Activated naive CD8-positive, alpha-beta T cell treated with anti-CD3 and anti-CD28 coated beads for 36 hours (primary cell): ENCODE data around the gene RHOH. TPM values are rescaled to one million over a fixed set of nuclear protein-coding genes. Genes with fewer than 3 reads are reported as not detected.
"Not testable (repeated sequence)": the region's sequence is repeated elsewhere in the genome, so short reads cannot be mapped to it uniquely, and the experiment has no call there.

Source experiments
- DNase-seq: peaks from one replicate; pipeline ENCODE4 v3.0.0; 2021
- H3K27ac Mint-ChIP-seq: one replicate; pipeline ENCODE4 v1.8.0; 2022; ENCODE audit warnings: mild to moderate bottlenecking, moderate library complexity, mixed read lengths
- H3K27me3 Mint-ChIP-seq: one replicate; pipeline ENCODE4 v1.8.0; 2022; ENCODE audit warnings: mild to moderate bottlenecking, mixed read lengths
- H3K36me3 Mint-ChIP-seq: one replicate; pipeline ENCODE4 v1.8.0; 2021; ENCODE audit warnings: mild to moderate bottlenecking, mixed read lengths
- H3K4me1 Mint-ChIP-seq: one replicate; pipeline ENCODE4 v1.8.0; 2021; ENCODE audit warnings: mixed read lengths
- H3K4me3 Mint-ChIP-seq: one replicate; pipeline ENCODE4 v1.8.0; 2022; ENCODE audit warnings: mild to moderate bottlenecking, moderate library complexity, mixed read lengths
- H3K9me3 Mint-ChIP-seq: one replicate; pipeline ENCODE4 v1.8.0; 2022; ENCODE audit warnings: mixed read lengths
- total RNA-seq, 2 experiments: library from RNA; stranded (reverse); gene quantifications; one replicate each; pipeline ENCODE4 v1.2.3, GENCODE V29; 2021

The RHOH gene
- total RNA-seq, 2 experiments from 2014 or later = 112 to 114 TPM

DNA sequence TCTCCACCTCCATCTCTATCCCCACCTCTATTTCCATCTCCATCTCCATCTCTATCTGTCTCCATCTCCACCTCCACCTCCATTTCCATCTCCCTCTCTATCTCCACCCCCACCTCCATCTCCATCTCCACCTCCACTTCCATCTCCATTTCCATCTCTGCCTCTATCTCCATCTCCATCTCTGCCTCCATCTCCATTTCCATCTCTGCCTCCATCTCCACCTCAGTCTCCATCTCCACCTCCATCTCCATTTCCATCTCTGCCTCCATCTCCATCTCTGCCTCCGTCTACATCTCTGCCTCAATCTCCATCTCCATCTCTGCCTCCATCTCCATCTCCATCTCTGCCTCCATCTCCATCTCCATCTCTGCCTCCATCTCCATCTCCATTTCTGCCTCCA lies 97.5 kb downstream of the RHOH start:
- Mint-ChIP-seq H3K4me3 (no peak overlapping the region), H3K9me3 (peaks cover 8% of the 10 kb centered on the region), H3K27ac (no peak overlapping the region), H3K36me3 (peaks cover 4% of the 10 kb centered on the region), H3K27me3 (no peaks in the 10 kb centered on the region), H3K4me1 (peaks cover 57% of the 10 kb centered on the region)
- no peak for DNase-seq

DNA sequence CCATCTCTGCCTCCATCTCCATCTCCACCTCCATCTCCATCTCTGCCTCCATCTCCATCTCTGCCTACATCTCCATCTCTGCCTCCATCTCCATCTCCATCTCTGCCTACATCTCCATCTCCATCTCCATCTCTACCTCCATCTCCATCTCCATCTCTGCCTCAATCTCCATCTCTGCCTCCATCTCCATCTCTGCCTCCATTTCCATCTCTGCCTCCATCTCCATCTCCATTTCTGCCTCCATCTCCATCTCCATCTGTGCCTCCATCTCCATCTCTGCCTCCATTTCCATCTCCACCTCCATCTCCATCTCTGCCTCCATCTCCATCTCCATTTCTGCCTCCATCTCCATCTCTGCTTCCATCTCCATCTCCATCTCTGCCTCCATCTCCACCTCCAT lies 98.2 kb downstream of the RHOH start:
- not testable (repeated sequence) for DNase-seq, H3K27ac Mint-ChIP-seq, H3K27me3 Mint-ChIP-seq, H3K4me3 Mint-ChIP-seq, H3K9me3 Mint-ChIP-seq, H3K36me3 Mint-ChIP-seq
- peaks cover 55% of the 10 kb centered on the region for H3K4me1 Mint-ChIP-seq

DNA sequence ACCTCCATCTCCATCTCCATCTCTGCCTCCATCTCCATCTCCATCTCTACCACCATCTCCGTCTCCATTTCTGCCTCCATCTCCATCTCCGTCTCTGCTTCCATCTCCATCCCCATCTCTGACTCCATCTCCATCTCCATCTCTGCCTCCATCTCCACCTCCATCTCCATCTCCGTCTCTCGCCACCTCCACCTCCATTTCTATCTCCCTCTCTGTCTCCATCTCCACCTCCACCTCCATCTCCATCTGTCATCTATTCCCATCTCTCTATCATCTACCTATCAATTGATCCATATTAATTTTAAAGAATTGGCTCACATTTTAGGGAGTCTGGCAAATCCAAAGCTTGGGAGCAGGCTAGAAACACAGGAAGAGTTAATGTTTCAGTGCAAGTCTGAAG lies 98.7 kb downstream of the RHOH start:
- no peak for DNase-seq
- peaks cover 55% of the 10 kb centered on the region for H3K4me1 Mint-ChIP-seq
- peaks cover 8% of the 10 kb centered on the region for H3K9me3 Mint-ChIP-seq
- no peak overlapping the region for H3K27ac Mint-ChIP-seq
- H3K36me3 Mint-ChIP-seq = peaks cover 4% of the 10 kb centered on the region
- H3K4me3 Mint-ChIP-seq = no peak overlapping the region
- no peaks in the 10 kb centered on the region for H3K27me3 Mint-ChIP-seq

Other genes with a start within 250 kb of the RHOH start
- 100 to 1,000 TPM; 104 to 107 TPM for gene PDS5A, start 219.1 kb upstream of the RHOH start, total RNA-seq
- gene N4BP2, start 140.2 kb upstream of the RHOH start, total RNA-seq = 10 to 100 TPM; 17.6 to 21.9 TPM
- under 1 TPM in 1 of 2 experiments, not detected in 1; 0.22 TPM for gene CHRNA9, start 138.3 kb downstream of the RHOH start, total RNA-seq